ENCODE measurements around the gene HOXA9. TPM values are rescaled to one million over a fixed set of nuclear protein-coding genes. Genes with fewer than 3 reads are reported as not detected.

The HOXA9 gene
- total RNA-seq, 4 donors from 2014 or later: 19.5 to 130 (median 50.6) TPM

DNA sequence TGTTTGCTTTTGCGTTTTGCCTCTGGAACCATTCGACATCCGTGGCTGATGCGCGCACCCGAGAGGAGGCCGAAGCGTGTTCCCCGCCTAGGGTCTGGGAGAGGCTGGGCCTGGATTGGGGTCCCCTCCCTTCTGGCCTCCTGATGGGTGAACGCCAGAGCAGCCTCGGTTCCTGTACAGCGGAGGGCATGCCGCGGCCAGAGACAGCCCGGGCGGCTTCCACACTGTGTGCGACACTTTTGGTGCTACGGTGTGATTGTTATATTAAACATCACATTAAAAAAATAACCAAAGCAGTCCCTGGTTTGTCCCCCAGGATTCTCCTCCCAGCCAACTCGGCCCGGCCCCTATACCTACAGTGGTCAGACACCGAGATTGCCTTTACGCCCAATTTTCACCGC lies 5.2 kb downstream of the HOXA9 start:
- H3K4me1 ChIP-seq: peaks cover 5 to 46% (median 24%) of the 10 kb centered on the region in 4 donors
- in situ Hi-C loops (cut with MboI; ENCODE audit: low pct_ligation_motif_present in 1 of 4, low pct_unique_long_range_greater_than_20kb in 1 of 4, low sequenced_read_pairs in 3 of 4) (loop anchor here in 3 of 4 donors (25.0 kb wide), 3 partner anchors 798 to 1298 kb away; no protein-coding TSS in a partner anchor), intact Hi-C loops (cut with DNase I; ENCODE audit: low total_unique reads) (loop anchor here (2.0 to 10.0 kb wide), 2 partner anchors 791 to 1305 kb away; no protein-coding TSS in a partner anchor)
- H3K27me3 ChIP-seq: peaks cover 24% of the 10 kb centered on the region
- peak; percentile 37 for DNase-seq
- TF ChIP-seq EP300 (IDR thresholded peaks at IDR 0.05; ENCODE audit: low read depth): no peak
- TF ChIP-seq POLR2A (IDR thresholded peaks at IDR 0.05): no peak
- no peak for TF ChIP-seq POLR2AphosphoS5 (IDR thresholded peaks at IDR 0.05)
- TF ChIP-seq, protein P1, sequence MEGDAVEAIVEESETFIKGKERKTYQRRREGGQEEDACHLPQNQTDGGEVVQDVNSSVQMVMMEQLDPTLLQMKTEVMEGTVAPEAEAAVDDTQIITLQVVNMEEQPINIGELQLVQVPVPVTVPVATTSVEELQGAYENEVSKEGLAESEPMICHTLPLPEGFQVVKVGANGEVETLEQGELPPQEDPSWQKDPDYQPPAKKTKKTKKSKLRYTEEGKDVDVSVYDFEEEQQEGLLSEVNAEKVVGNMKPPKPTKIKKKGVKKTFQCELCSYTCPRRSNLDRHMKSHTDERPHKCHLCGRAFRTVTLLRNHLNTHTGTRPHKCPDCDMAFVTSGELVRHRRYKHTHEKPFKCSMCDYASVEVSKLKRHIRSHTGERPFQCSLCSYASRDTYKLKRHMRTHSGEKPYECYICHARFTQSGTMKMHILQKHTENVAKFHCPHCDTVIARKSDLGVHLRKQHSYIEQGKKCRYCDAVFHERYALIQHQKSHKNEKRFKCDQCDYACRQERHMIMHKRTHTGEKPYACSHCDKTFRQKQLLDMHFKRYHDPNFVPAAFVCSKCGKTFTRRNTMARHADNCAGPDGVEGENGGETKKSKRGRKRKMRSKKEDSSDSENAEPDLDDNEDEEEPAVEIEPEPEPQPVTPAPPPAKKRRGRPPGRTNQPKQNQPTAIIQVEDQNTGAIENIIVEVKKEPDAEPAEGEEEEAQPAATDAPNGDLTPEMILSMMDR (IDR thresholded peaks at IDR 0.05): no peak
- no peaks in the 10 kb centered on the region for H3K9me3 ChIP-seq
- H3K4me3 ChIP-seq: peak overlapping the region in 3 of 4 donors; percentile 38 to 62 (median 58)
- H3K27ac ChIP-seq: peak overlapping the region; percentile 95 to 99 (median 98)
- no peaks in the 10 kb centered on the region for H3K36me3 ChIP-seq
- 20 to 39% methylated on average over 1 to 23 of the region's 23 CpGs for WGBS, 2 donors (ENCODE audit: low coverage in 1 of 2)

DNA sequence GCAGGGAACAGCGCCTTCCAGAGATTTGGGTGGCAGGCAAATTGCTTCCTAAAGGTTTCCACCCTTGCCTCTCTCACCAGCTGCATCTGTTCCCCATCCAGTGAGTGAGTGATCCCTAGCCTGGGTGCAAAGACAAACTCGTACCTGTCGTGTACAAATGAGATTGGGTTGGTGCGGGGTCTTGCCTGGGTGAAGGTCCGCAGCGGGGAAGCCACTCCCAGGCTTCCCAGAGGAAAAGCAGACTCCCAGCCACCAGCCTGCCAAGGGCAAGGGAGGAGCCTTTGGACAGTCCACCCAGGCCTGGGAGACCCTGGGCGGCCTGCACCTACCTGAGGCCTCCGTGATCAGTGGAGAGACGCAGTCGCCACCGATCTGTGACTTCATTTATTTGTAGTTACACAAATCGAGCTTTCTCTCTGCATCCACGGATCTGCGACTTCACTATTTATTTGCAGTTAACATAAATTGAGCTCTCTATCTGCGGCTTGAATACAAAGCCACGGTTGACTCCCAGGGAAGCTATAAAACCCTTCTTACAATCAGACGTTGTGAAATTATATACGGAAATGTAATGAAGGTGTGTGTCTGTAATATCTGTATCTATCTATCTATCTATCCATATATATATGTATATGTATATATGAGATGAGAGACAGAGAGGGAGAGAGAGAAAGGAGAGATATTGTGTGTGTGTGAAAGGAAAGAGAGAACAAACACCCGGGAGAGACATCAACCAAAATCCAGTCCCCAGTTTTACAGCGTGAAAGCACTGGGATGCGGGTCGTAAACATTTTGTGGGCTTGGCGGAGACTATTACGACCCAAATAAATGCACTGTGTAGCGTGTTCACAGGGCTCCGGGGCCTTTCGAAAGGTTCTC lies 5.8 kb downstream of the HOXA9 start:
- peak; percentile 19 for DNase-seq
- WGBS, 2 donors (ENCODE audit: low coverage in 1 of 2): 42 to 51% methylated on average over 15 to 27 of the region's 27 CpGs
- intact Hi-C loops (cut with DNase I; ENCODE audit: low total_unique reads): loop anchor here (2.0 to 10.0 kb wide), 2 partner anchors 791 to 1305 kb away; no protein-coding TSS in a partner anchor
- H3K27ac ChIP-seq: peak overlapping the region; percentile 95 to 99 (median 98)
- TF ChIP-seq POLR2A (IDR thresholded peaks at IDR 0.05) (no peak), POLR2AphosphoS5 (IDR thresholded peaks at IDR 0.05) (peak in 1 of 3 donors; percentile 7)
- H3K4me3 ChIP-seq: peak overlapping the region in 3 of 4 donors; percentile 38 to 62 (median 58)
- H3K4me1 ChIP-seq: peaks cover 10 to 52% (median 30%) of the 10 kb centered on the region in 4 donors
- in situ Hi-C loops (cut with MboI; ENCODE audit: low pct_ligation_motif_present in 1 of 4, low pct_unique_long_range_greater_than_20kb in 1 of 4, low sequenced_read_pairs in 3 of 4): loop anchor here in 3 of 4 donors (5.0 to 25.0 kb wide), 5 partner anchors 787 to 1297 kb away; no protein-coding TSS in a partner anchor
- H3K9me3 ChIP-seq: no peaks in the 10 kb centered on the region
- H3K27me3 ChIP-seq: peaks cover 30% of the 10 kb centered on the region
- H3K36me3 ChIP-seq: no peaks in the 10 kb centered on the region

- peaks cover 37% of the 10 kb centered on the region for H3K27me3 ChIP-seq
- TF ChIP-seq, protein P1 (IDR thresholded peaks at IDR 0.05): no peak
- TF ChIP-seq POLR2AphosphoS5 (IDR thresholded peaks at IDR 0.05): peak in 1 of 3 donors; percentile 16
- DNase-seq: peak; percentile 33
- in situ Hi-C loops (cut with MboI; ENCODE audit: low pct_ligation_motif_present in 1 of 4, low pct_unique_long_range_greater_than_20kb in 1 of 4, low sequenced_read_pairs in 3 of 4): loop anchor here in 3 of 4 donors (5.0 to 25.0 kb wide), 5 partner anchors 786 to 1296 kb away; no protein-coding TSS in a partner anchor
- H3K4me1 ChIP-seq: peaks cover 16 to 61% (median 38%) of the 10 kb centered on the region in 4 donors
- WGBS, 2 donors (ENCODE audit: low coverage in 1 of 2): 23 to 44% methylated on average over 21 to 34 of the region's 35 CpGs
- no peaks in the 10 kb centered on the region for H3K9me3 ChIP-seq
- H3K4me3 ChIP-seq: peak overlapping the region in 3 of 4 donors; percentile 52 to 60 (median 58)
- H3K27ac ChIP-seq: peak overlapping the region; percentile 95 to 99 (median 98)
- intact Hi-C loops (cut with DNase I; ENCODE audit: low total_unique reads): no loop called here
- no peaks in the 10 kb centered on the region for H3K36me3 ChIP-seq
Observed at GRCh38 chr7:27158436-27159265, 6.7 kb downstream of the HOXA9 start.

- in situ Hi-C loops (cut with MboI; ENCODE audit: low pct_ligation_motif_present in 1 of 4, low pct_unique_long_range_greater_than_20kb in 1 of 4, low sequenced_read_pairs in 3 of 4): loop anchor here in 3 of 4 donors (5.0 to 25.0 kb wide), 5 partner anchors 786 to 1296 kb away; no protein-coding TSS in a partner anchor
- no peaks in the 10 kb centered on the region for H3K9me3 ChIP-seq
- H3K36me3 ChIP-seq: no peaks in the 10 kb centered on the region
- peaks cover 24 to 65% (median 44%) of the 10 kb centered on the region in 4 donors for H3K4me1 ChIP-seq
- peak; percentile 65 for DNase-seq
- TF ChIP-seq, protein P1 (IDR thresholded peaks at IDR 0.05): no peak
- TF ChIP-seq EP300 (IDR thresholded peaks at IDR 0.05; ENCODE audit: low read depth): no peak
- peak; percentile 40 to 75 (median 68) for TF ChIP-seq POLR2AphosphoS5 (IDR thresholded peaks at IDR 0.05)
- peak; percentile 73 for TF ChIP-seq POLR2A (IDR thresholded peaks at IDR 0.05)
- peaks cover 45% of the 10 kb centered on the region for H3K27me3 ChIP-seq
- peak overlapping the region; percentile 95 to 99 (median 98) for H3K27ac ChIP-seq
- H3K4me3 ChIP-seq: peak overlapping the region in 3 of 4 donors; percentile 52 to 60 (median 58)
- 29 to 56% methylated on average over 15 to 30 of the region's 30 CpGs for WGBS, 2 donors (ENCODE audit: low coverage in 1 of 2)
- intact Hi-C loops (cut with DNase I; ENCODE audit: low total_unique reads): no loop called here
Observed at GRCh38 chr7:27157702-27158431, 7.5 kb downstream of the HOXA9 start.

Measured in transverse colon (tissue), 4 donors.